GM19455 (cell line): ENCODE data around the gene BTD.

Experiments
- ATAC-seq: cut with Tn5 transposase; IDR thresholded peaks from one replicate; pipeline ENCODE4 v1.9.1; 2021; ENCODE audit not compliant: unreplicated experiment

The BTD gene

GRCh38 chr3:15660055-15660935 lies 58.8 kb downstream of the BTD start:
- ATAC-seq: no peak

GRCh38 chr3:15664144-15664543 lies 62.6 kb downstream of the BTD start:
- ATAC-seq: no peak

GRCh38 chr3:15665510-15666150 lies 64.1 kb downstream of the BTD start:
- no peak for ATAC-seq

- no peak for ATAC-seq
Measured at GRCh38 chr3:15666277-15666676, 64.7 kb downstream of the BTD start.

- no peak for ATAC-seq
Measured at GRCh38 chr3:15667484-15667883, 65.9 kb downstream of the BTD start.

- no peak for ATAC-seq
Measured at GRCh38 chr3:15673536-15673935, 72.0 kb downstream of the BTD start.

GRCh38 chr3:15676259-15676658 lies 74.7 kb downstream of the BTD start:
- no peak for ATAC-seq

- no peak for ATAC-seq
Measured at GRCh38 chr3:15679306-15679705, 77.8 kb downstream of the BTD start.

- ATAC-seq: no peak
Measured at GRCh38 chr3:15681668-15682067, 80.1 kb downstream of the BTD start.

- ATAC-seq: no peak
Measured at GRCh38 chr3:15682561-15683185, 81.1 kb downstream of the BTD start.

- no peak for ATAC-seq
Measured at GRCh38 chr3:15683253-15683652, 81.7 kb downstream of the BTD start.

GRCh38 chr3:15685927-15686326 lies 84.4 kb downstream of the BTD start:
- ATAC-seq: no peak

GRCh38 chr3:15690230-15690629 lies 88.7 kb downstream of the BTD start:
- ATAC-seq: no peak

GRCh38 chr3:15690748-15691147 lies 89.2 kb downstream of the BTD start:
- no peak for ATAC-seq

- ATAC-seq: no peak
Measured at GRCh38 chr3:15693355-15693754, 91.8 kb downstream of the BTD start.

GRCh38 chr3:15694628-15695027 lies 93.1 kb downstream of the BTD start:
- ATAC-seq: no peak
